PC-9 (cell line): ENCODE results near the gene HSBP1L1. TPM values are rescaled to one million over a fixed set of nuclear protein-coding genes. Genes with fewer than 3 reads are reported as not detected.

Experiments
- BruUV-seq: library from RNA; stranded (reverse); fragments of 400-500 nt; replicated peaks from 2 replicates; lab custom pipeline; 2021; lab: Mats Ljungman, UMichigan
- CTCF ChIA-PET: fragments of 300-600 bp; sonication (Branson Sonifier 250); formaldehyde crosslinking; loops from one replicate; lab custom pipeline; 2022; ENCODE audit warnings: antibody characterized with exemption; lab: Charles Lee
- POLR2A ChIA-PET: fragments of 300-600 bp; sonication (Branson Sonifier 250); formaldehyde crosslinking; loops from one replicate; lab custom pipeline; 2022; ENCODE audit warnings: antibody characterized with exemption; ENCODE audit not compliant: unreplicated experiment; lab: Charles Lee
- DNase-seq, 2 experiments: peaks; one replicate each; pipeline versions ENCODE4 v3.0.0 to v3.0.0-alpha.2; 2015 to 2022; ENCODE audit warnings: mixed read lengths in 1 of 2
- H2AFZ ChIP-seq: fragments of 200-600 bp; sonication (generic); 2 replicates; pipeline ENCODE4 v1.8.1; 2017; ENCODE audit warnings: antibody characterized with exemption
- H3F3A ChIP-seq: fragments of 200-600 bp; sonication (generic); 2 replicates; pipeline ENCODE4 v1.8.1; 2017; ENCODE audit warnings: antibody characterized with exemption, mild to moderate bottlenecking, low read depth; ENCODE audit not compliant: insufficient read depth
- H3K27ac ChIP-seq: fragments of 200-600 bp; sonication (generic); 2 replicates; pipeline ENCODE4 v1.6.1; 2016; ENCODE audit warnings: mixed run types
- H3K27me3 ChIP-seq: fragments of 200-600 bp; sonication (generic); 2 replicates; pipeline ENCODE4 v1.6.1; 2016; ENCODE audit warnings: low read depth, mixed run types; ENCODE audit not compliant: insufficient read depth
- H3K36me3 ChIP-seq: fragments of 200-600 bp; sonication (generic); 2 replicates; pipeline ENCODE4 v1.6.1; 2016; ENCODE audit warnings: low read depth, mixed run types
- H3K4me1 ChIP-seq: fragments of 200-600 bp; sonication (generic); replicated peaks from 2 replicates; pipeline ENCODE4 v1.6.1; 2016; ENCODE audit warnings: mixed run types; ENCODE audit not compliant: insufficient read depth
- H3K4me2 ChIP-seq: fragments of 200-600 bp; sonication (generic); 2 replicates; pipeline ENCODE4 v1.6.1; 2017; ENCODE audit warnings: mixed run types
- H3K4me3 ChIP-seq: fragments of 200-600 bp; sonication (generic); 2 replicates; pipeline ENCODE4 v1.6.1; 2016; ENCODE audit warnings: mixed run types
- H3K79me2 ChIP-seq: fragments of 200-600 bp; sonication (generic); 2 replicates; pipeline ENCODE4 v1.6.1; 2017; ENCODE audit warnings: low read depth, mixed run types
- H3K9me2 ChIP-seq: fragments of 200-600 bp; sonication (generic); 2 replicates; pipeline ENCODE4 v1.8.1; 2017; ENCODE audit warnings: mild to moderate bottlenecking; ENCODE audit not compliant: insufficient read depth
- H3K9me3 ChIP-seq: fragments of 200-600 bp; sonication (generic); 2 replicates; pipeline ENCODE4 v1.8.1; 2016; ENCODE audit warnings: low read depth; ENCODE audit not compliant: insufficient read depth
- H4K20me1 ChIP-seq: fragments of 200-600 bp; sonication (generic); 2 replicates; pipeline ENCODE4 v1.8.1; 2017; ENCODE audit not compliant: insufficient read depth
- CTCF ChIP-seq: fragments of 200-600 bp; sonication (generic); conservative IDR thresholded peaks from 2 replicates; pipeline ENCODE4 v1.6.1; 2017; ENCODE audit warnings: mixed run types, antibody characterized with exemption, mild to moderate bottlenecking, moderate library complexity
- EZH2 ChIP-seq: fragments of 200-600 bp; sonication (generic); IDR thresholded peaks from 2 replicates; pipeline ENCODE4 v1.8.0; 2017; ENCODE audit warnings: antibody characterized with exemption, low read depth
- intact Hi-C: fragments of 100-400 bp; cut with micrococcal nuclease; formaldehyde crosslinking; loops from one replicate; pipeline ENCODE4 v1.10.0; 2022; ENCODE audit not compliant: unreplicated experiment
- total RNA-seq: library from RNA; stranded (reverse); gene quantifications from 2 replicates; pipeline ENCODE4 v1.2.3, GENCODE V29; 2021

Gene HSBP1L1
- total RNA-seq, 1 experiment from 2014 or later: 41.5 TPM

GRCh38 chr18:79926306-79926705 lies 38.1 kb upstream of the HSBP1L1 start:
- TF ChIP-seq EZH2: no peak
- TF ChIP-seq CTCF: no peak
- Histone ChIP-seq H3K27ac (no peak overlapping the region), H3K4me3 (no peak overlapping the region), H3K36me3 (peaks cover 14% of the 10 kb centered on the region; the same call in 1 of the 2 replicates), H3K9me2 (no peaks in the 10 kb centered on the region), H3K9me3 (peaks cover 19% of the 10 kb centered on the region), H3K4me1 (no peaks in the 10 kb centered on the region), H3K79me2 (no peaks in the 10 kb centered on the region), H2AFZ (no peak overlapping the region), H3F3A (no peaks in the 10 kb centered on the region), H3K4me2 (no peak overlapping the region), H4K20me1 (no peaks in the 10 kb centered on the region), H3K27me3 (no peaks in the 10 kb centered on the region)
- intact Hi-C loops: no loop called here
- CTCF ChIA-PET: no interaction called here
- no peak for DNase-seq
- BruUV-seq: no TSS peak
- POLR2A ChIA-PET: no interaction called here

GRCh38 chr18:79926715-79927606 lies 37.5 kb upstream of the HSBP1L1 start:
- no peak for DNase-seq
- POLR2A ChIA-PET: no interaction called here
- no peaks in the 10 kb centered on the region for H3K27me3 ChIP-seq
- no peaks in the 10 kb centered on the region for H3K9me2 ChIP-seq
- intact Hi-C loops: no loop called here
- H2AFZ ChIP-seq: no peak overlapping the region
- CTCF ChIA-PET: no interaction called here
- no peaks in the 10 kb centered on the region for H3K79me2 ChIP-seq
- no TSS peak for BruUV-seq
- peaks cover 14% of the 10 kb centered on the region; the same call in 1 of the 2 replicates for H3K36me3 ChIP-seq
- no peak overlapping the region for H3K4me3 ChIP-seq
- TF ChIP-seq EZH2: no peak
- TF ChIP-seq CTCF: no peak
- no peak overlapping the region for H3K4me2 ChIP-seq
- no peak overlapping the region for H3K27ac ChIP-seq
- H3K4me1 ChIP-seq: no peaks in the 10 kb centered on the region
- no peaks in the 10 kb centered on the region for H4K20me1 ChIP-seq
- peaks cover 24% of the 10 kb centered on the region for H3K9me3 ChIP-seq
- H3F3A ChIP-seq: no peaks in the 10 kb centered on the region

- intact Hi-C loops: no loop called here
- Histone ChIP-seq H3K4me2 (no peak overlapping the region), H2AFZ (no peak overlapping the region), H3K36me3 (peaks cover 14% of the 10 kb centered on the region; the same call in 1 of the 2 replicates), H4K20me1 (no peaks in the 10 kb centered on the region), H3K27ac (no peak overlapping the region), H3K79me2 (no peaks in the 10 kb centered on the region), H3F3A (no peaks in the 10 kb centered on the region), H3K27me3 (no peaks in the 10 kb centered on the region), H3K9me2 (no peaks in the 10 kb centered on the region), H3K4me3 (no peak overlapping the region), H3K9me3 (peaks cover 33% of the 10 kb centered on the region), H3K4me1 (no peaks in the 10 kb centered on the region)
- POLR2A ChIA-PET: no interaction called here
- TF ChIP-seq CTCF (no peak), EZH2 (no peak)
- CTCF ChIA-PET: no interaction called here
- DNase-seq: no peak
- no TSS peak for BruUV-seq
These were observed 36.6 kb upstream of the HSBP1L1 start for GRCh38 chr18:79927607-79928562.
